GM12878 (cell line): Measurements from ENCODE around the gene CCL25. TPM values are rescaled to one million over a fixed set of nuclear protein-coding genes. Genes with fewer than 3 reads are reported as not detected.

Source experiments
- ATAC-seq: fragments of 200-7000 bp; cut with Tn5 transposase; 3 replicates; pipeline ENCODE4 v1.9.1; 2020; ENCODE audit warnings: mild to moderate bottlenecking, moderate library complexity
- BruUV-seq: library from RNA; stranded (reverse); fragments of 400-500 nt; replicated peaks from 2 replicates; lab custom pipeline; 2021; lab: Mats Ljungman, UMichigan
- CTCF ChIA-PET: fragments of 300-600 bp; sonication (Branson Sonifier 250); formaldehyde crosslinking; extraction: SDS; loops from one replicate; lab custom pipeline; 2021; ENCODE audit warnings: inconsistent platforms; lab: Yijun Ruan, JAX
- POLR2A ChIA-PET: fragments of 350-600 bp; formaldehyde crosslinking; extraction: SDS; loops from one replicate; lab custom pipeline; 2021; ENCODE audit warnings: inconsistent platforms; lab: Charles Lee
- RAD21 ChIA-PET: fragments of 300-600 bp; sonication (Branson Sonifier 250); formaldehyde crosslinking; loops from one replicate; lab custom pipeline; 2023; ENCODE audit warnings: antibody characterized with exemption; ENCODE audit not compliant: unreplicated experiment; lab: Charles Lee
- SMC1A ChIA-PET: fragments of 300-600 bp; sonication (Branson Sonifier 250); formaldehyde crosslinking; loops from one replicate; lab custom pipeline; 2023; ENCODE audit not compliant: unreplicated experiment, uncharacterized antibody; lab: Charles Lee
- DNase-seq: peaks from one replicate; pipeline ENCODE4 v3.0.0-alpha.2; 2011; ENCODE audit warnings: low read depth, low spot score
- FAIRE-seq: peaks from 3 replicates; lab custom pipeline; 2011; peaks lifted over from hg19 to GRCh38; lab: Jason Lieb, UNC
- H2AFZ ChIP-seq: 2 replicates; pipeline ENCODE4 v1.6.0; 2011; ENCODE audit warnings: low read depth, low read length, control low read depth; ENCODE audit not compliant: control insufficient read depth
- H3K27ac ChIP-seq: 2 replicates; pipeline ENCODE4 v1.5.1; 2011; ENCODE audit warnings: control low read depth; ENCODE audit not compliant: control insufficient read depth, insufficient read depth
- H3K27me3 ChIP-seq, 2 experiments: replicated peaks in 1 of 2; 2 replicates each; pipeline versions ENCODE4 v1.6.0 to v1.6.1; 2011; ENCODE audit warnings: low read length in 1 of 2; ENCODE audit not compliant: control insufficient read depth in 2 of 2, insufficient read depth in 2 of 2
- H3K36me3 ChIP-seq, 2 experiments: 2 replicates each; pipeline ENCODE4 v1.5.1; 2011; ENCODE audit warnings: low read length in 1 of 2; ENCODE audit not compliant: control insufficient read depth in 2 of 2, insufficient read depth in 2 of 2
- H3K4me1 ChIP-seq: 2 replicates; pipeline ENCODE4 v1.6.1; 2011; ENCODE audit warnings: mild to moderate bottlenecking, low read length, moderate library complexity, mixed read lengths; ENCODE audit not compliant: control insufficient read depth, insufficient read depth
- H3K4me2 ChIP-seq: 2 replicates; pipeline ENCODE4 v1.6.0; 2011; ENCODE audit warnings: control low read depth; ENCODE audit not compliant: control insufficient read depth, insufficient read depth
- H3K4me3 ChIP-seq: fragments of 200-600 bp; sonication (generic); 2 replicates; pipeline ENCODE4 v1.5.1; 2016
- H3K79me2 ChIP-seq: 2 replicates; pipeline ENCODE4 v1.6.0; 2011; ENCODE audit warnings: low read length; ENCODE audit not compliant: control insufficient read depth, insufficient read depth
- H3K9ac ChIP-seq: 2 replicates; pipeline ENCODE4 v1.8.0; 2011; ENCODE audit warnings: low read length, control low read depth, mixed read lengths; ENCODE audit not compliant: control insufficient read depth, insufficient read depth
- H3K9me3 ChIP-seq: replicated peaks from 3 replicates; pipeline ENCODE4 v1.5.1; 2011; ENCODE audit warnings: mild to moderate bottlenecking, low read length; ENCODE audit not compliant: control insufficient read depth, insufficient read depth
- H4K20me1 ChIP-seq: 2 replicates; pipeline ENCODE4 v1.6.0; 2011; ENCODE audit not compliant: control insufficient read depth, insufficient read depth
- BMI1 ChIP-seq: fragments of 450-650 bp; IDR thresholded peaks from 2 replicates; pipeline ENCODE4 v1.6.1; 2016; ENCODE audit warnings: mild to moderate bottlenecking, moderate library complexity, borderline replicate concordance
- CBX3 ChIP-seq: fragments of 200-600 bp; sonication (generic); IDR thresholded peaks from 2 replicates; pipeline ENCODE4 v1.6.1; 2016; ENCODE audit warnings: low read depth, borderline replicate concordance
- EGR1 ChIP-seq, 2 experiments: IDR thresholded peaks; 1 replicate in 1 of 2; 2 replicates in 1 of 2; pipeline ENCODE4 v1.6.1; 2011 to 2012; ENCODE audit warnings: low read depth in 2 of 2, low read length in 2 of 2, borderline replicate concordance in 1 of 2, mild to moderate bottlenecking in 1 of 2, moderate library complexity in 1 of 2
- FOXK2 ChIP-seq: fragments of 450-650 bp; IDR thresholded peaks from 2 replicates; pipeline ENCODE4 v1.6.1; 2017; ENCODE audit warnings: mild to moderate bottlenecking, moderate library complexity
- IKZF2 ChIP-seq, 2 experiments: fragments of 450-650 bp; IDR thresholded peaks; 2 replicates each; pipeline ENCODE4 v1.6.1; 2017; ENCODE audit warnings: mild to moderate bottlenecking in 2 of 2, moderate library complexity in 2 of 2
- JUND ChIP-seq: IDR thresholded peaks from 2 replicates; pipeline ENCODE4 v1.6.1; 2012; ENCODE audit warnings: low read depth, mild to moderate bottlenecking, low read length, improper control_type of control experiment, moderate library complexity
- MLLT1 ChIP-seq: fragments of 450-650 bp; IDR thresholded peaks from 2 replicates; pipeline ENCODE4 v1.6.1; 2016; ENCODE audit warnings: mild to moderate bottlenecking
- NFXL1 ChIP-seq: fragments of 450-650 bp; IDR thresholded peaks from 2 replicates; pipeline ENCODE4 v1.6.1; 2017; ENCODE audit warnings: antibody characterized with exemption, mild to moderate bottlenecking, borderline replicate concordance
- YBX1 ChIP-seq: fragments of 450-650 bp; IDR thresholded peaks from 2 replicates; pipeline ENCODE4 v1.6.1; 2016; ENCODE audit warnings: antibody characterized with exemption
- ZNF687 ChIP-seq: fragments of 450-650 bp; IDR thresholded peaks from 2 replicates; pipeline ENCODE4 v1.6.1; 2017; ENCODE audit warnings: mild to moderate bottlenecking, moderate library complexity
- WGBS: methylation state at CpG from one replicate; pipeline ENCODE4 v1.1.6; 2016; ENCODE audit warnings: low lambda C conversion rate; ENCODE audit not compliant: insufficient replicate concordance, insufficient coverage; ENCODE audit errors: missing lambda C conversion rate; 5-methylcytosine and 5-hydroxymethylcytosine counted together
- in situ Hi-C: fragments of 300-500 bp; cut with MboI; formaldehyde crosslinking; loops from 9 replicates; pipeline ENCODE4 v1.14.3; 2018; ENCODE audit warnings: mixed read lengths
- intact Hi-C: fragments of 100-400 bp; cut with micrococcal nuclease; formaldehyde crosslinking; loops from one replicate; pipeline ENCODE4 v1.14.2; 2022; ENCODE audit not compliant: unreplicated experiment
- polyA plus RNA-seq, 11 experiments: library from polyadenylated mRNA; depleted of rRNA in 4 of 11; unstranded in 6 of 11; stranded (reverse) in 5 of 11; fragments of >200 nt; fragmentation: Nextera tagmentation in 4 of 11; fragmentation: Illumina TruSeq in 1 of 11; extraction: Ambion mirVana in 4 of 11; extraction: Trizol in 1 of 11; gene quantifications; 1 replicate in 1 of 11; 2 replicates in 10 of 11; pipeline versions ENCODE4 v1.2.1 to v1.2.3, GENCODE V29; 2011 to 2016; ENCODE audit warnings: inconsistent platforms in 2 of 11, missing spikeins in 2 of 11, low read depth in 1 of 11
- total RNA-seq, 4 experiments: library from RNA; depleted of rRNA in 3 of 4; stranded (reverse); fragments of >200 nt in 3 of 4; fragmentation: Illumina TruSeq in 1 of 4; extraction: Trizol in 1 of 4; gene quantifications; 2 replicates each; pipeline versions ENCODE4 v1.2.1 to v1.2.3, GENCODE V29; 2013 to 2021

Gene CCL25
- total and polyA plus RNA-seq, 10 of the 15 experiments (the other 5 are each of a cell fraction or from before 2014, with no cell fraction given) = 0.53 to 12.0 (median 8.3) TPM

- H3K79me2 ChIP-seq = no peaks in the 10 kb centered on the region
- RAD21 ChIA-PET = no interaction called here
- no peaks in the 10 kb centered on the region for H3K36me3 ChIP-seq
- SMC1A ChIA-PET = interaction anchor here (0.6 kb wide), 1 partner anchor 1032 kb away, joined by 4 read pairs; no protein-coding TSS in a partner anchor
- no peaks in the 10 kb centered on the region for H4K20me1 ChIP-seq
- TF ChIP-seq YBX1 = no peak
- no peak for TF ChIP-seq CBX3
- TF ChIP-seq FOXK2 = no peak
- TF ChIP-seq ZNF687 = no peak
- no peak for TF ChIP-seq JUND
- no peak for TF ChIP-seq BMI1
- TF ChIP-seq MLLT1 = no peak
- TF ChIP-seq IKZF2 (IDR thresholded peaks at IDR 0.05) = no peak
- TF ChIP-seq NFXL1 = no peak
- TF ChIP-seq EGR1 (IDR thresholded peaks at IDR 0.05; ENCODE audit: borderline replicate concordance in 1 of 2, low read depth in 2 of 2, low read length in 2 of 2) = no peak
- DNase-seq (no peak), FAIRE-seq (no peak), ATAC-seq (no peak)
- BruUV-seq = no TSS peak
- peaks cover 5% of the 10 kb centered on the region; the same call in 1 of the 3 replicates for H3K9me3 ChIP-seq
- no peak overlapping the region for H3K4me2 ChIP-seq
- WGBS = 52% methylated on average over 13 of the region's 13 CpGs
- H3K9ac ChIP-seq = no peak overlapping the region
- in situ Hi-C loops = no loop called here
- POLR2A ChIA-PET = no interaction called here
- H2AFZ ChIP-seq = no peak overlapping the region
- H3K4me1 ChIP-seq = no peaks in the 10 kb centered on the region
- CTCF ChIA-PET = no interaction called here
- no peak overlapping the region for H3K4me3 ChIP-seq
- no peak overlapping the region for H3K27ac ChIP-seq
- no peaks in the 10 kb centered on the region for H3K27me3 ChIP-seq
- intact Hi-C loops = no loop called here
Observed at GRCh38 chr19:8075158-8076074, 22.9 kb downstream of the CCL25 start.
